RWPE2 (cell line): ENCODE data around the gene KEL.

Experiments
- ATAC-seq: fragments of 200-7000 bp; cut with Tn5 transposase; 3 replicates; pipeline ENCODE4 v1.9.1; 2021; ENCODE audit warnings: low read depth
- DNase-seq: peaks from one replicate; pipeline ENCODE4 v3.0.0-alpha.2; 2020; ENCODE audit warnings: low spot score
- H3K27ac ChIP-seq: fragments of 450-650 bp; 2 replicates; pipeline ENCODE4 v1.5.1; 2017; ENCODE audit warnings: mild to moderate bottlenecking; ENCODE audit not compliant: poor library complexity, severe bottlenecking
- H3K27me3 ChIP-seq: fragments of 250-450 bp; sonication (Bioruptor Pico); 2 replicates; pipeline ENCODE4 v1.5.1; 2021; ENCODE audit warnings: mild to moderate bottlenecking, moderate library complexity; ENCODE audit not compliant: insufficient read depth, poor library complexity, severe bottlenecking
- H3K36me3 ChIP-seq: fragments of 250-450 bp; sonication (Bioruptor Pico); 2 replicates; pipeline ENCODE4 v1.5.1; 2020; ENCODE audit warnings: low read depth, mild to moderate bottlenecking, moderate library complexity
- H3K4me1 ChIP-seq: fragments of 250-450 bp; sonication (Bioruptor Pico); 2 replicates; pipeline ENCODE4 v1.5.1; 2021; ENCODE audit warnings: mild to moderate bottlenecking, moderate library complexity; ENCODE audit not compliant: insufficient read depth, poor library complexity, severe bottlenecking
- H3K4me3 ChIP-seq: fragments of 250-450 bp; sonication (Bioruptor Pico); 2 replicates; pipeline ENCODE4 v1.5.1; 2021; ENCODE audit warnings: mild to moderate bottlenecking, moderate library complexity; ENCODE audit not compliant: severe bottlenecking
- H3K9me3 ChIP-seq: fragments of 250-450 bp; sonication (Bioruptor Pico); 2 replicates; pipeline ENCODE4 v1.5.1; 2021; ENCODE audit warnings: mild to moderate bottlenecking, moderate library complexity; ENCODE audit not compliant: severe bottlenecking
- CTCF ChIP-seq: fragments of 450-650 bp; IDR thresholded peaks from one replicate; pipeline ENCODE4 v1.5.1; 2017; ENCODE audit warnings: mild to moderate bottlenecking, moderate library complexity; ENCODE audit not compliant: poor library complexity, severe bottlenecking

The KEL gene

GRCh38 chr7:142925413-142925812, 36.8 kb downstream of the KEL start:
- no peak for TF ChIP-seq CTCF

DNA sequence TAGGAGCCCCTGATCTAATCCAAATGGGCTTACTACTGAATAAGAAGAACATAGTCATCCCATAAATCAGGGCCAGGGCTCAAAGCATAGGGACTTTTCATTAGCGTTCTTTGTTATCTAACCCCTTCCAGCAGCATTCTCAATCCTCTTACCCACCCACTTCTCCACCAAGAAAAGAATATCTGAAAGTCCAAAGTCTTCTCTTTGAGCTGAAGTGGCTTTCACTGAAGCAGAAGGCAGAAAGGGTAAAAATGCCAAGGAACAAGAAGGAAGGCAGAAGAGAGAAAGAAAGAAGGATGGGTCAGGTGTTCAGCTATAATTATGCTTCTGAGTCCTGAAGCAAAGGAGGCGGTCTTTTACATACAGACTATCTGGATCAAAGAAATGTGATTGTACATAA, 38.8 kb downstream of the KEL start:
- no peak overlapping the region for H3K4me3 ChIP-seq
- no peak for ATAC-seq

More at GRCh38 chr7:142925413-142925812, 36.8 kb downstream of the KEL start:
- H3K4me3 ChIP-seq = no peak overlapping the region
- H3K36me3 ChIP-seq = no peaks in the 10 kb centered on the region
- H3K4me1 ChIP-seq = no peaks in the 10 kb centered on the region
- H3K9me3 ChIP-seq = no peaks in the 10 kb centered on the region
- H3K27ac ChIP-seq = no peak overlapping the region
- ATAC-seq = no peak
- no peak for DNase-seq
- no peaks in the 10 kb centered on the region for H3K27me3 ChIP-seq

DNA sequence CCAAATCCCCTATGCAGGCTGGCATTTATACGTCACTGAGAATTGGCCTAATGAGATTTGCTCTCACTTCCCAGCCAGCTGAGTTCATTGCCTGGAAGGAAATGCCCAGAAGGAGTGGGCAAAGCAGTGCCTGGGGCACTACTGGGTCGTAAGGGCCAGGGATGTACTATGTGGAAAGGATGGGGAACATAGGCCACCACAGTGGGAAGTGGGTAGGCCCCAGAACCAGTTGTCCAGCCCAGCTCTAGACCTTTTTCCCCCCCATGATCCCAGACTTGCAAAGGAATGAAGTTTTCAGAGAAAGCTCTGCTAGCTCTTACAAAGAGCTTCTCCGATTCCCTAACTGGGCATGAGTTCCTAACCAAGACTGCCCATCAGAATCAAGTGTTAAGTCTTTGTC, 42.5 kb downstream of the KEL start:
- no peaks in the 10 kb centered on the region for H3K36me3 ChIP-seq
- no peak for ATAC-seq
- peaks cover 5% of the 10 kb centered on the region for H3K27me3 ChIP-seq
- no peaks in the 10 kb centered on the region for H3K4me1 ChIP-seq
- no peak for DNase-seq
- no peak overlapping the region for H3K27ac ChIP-seq
- no peaks in the 10 kb centered on the region for H3K9me3 ChIP-seq
- no peak overlapping the region for H3K4me3 ChIP-seq
- no peak for TF ChIP-seq CTCF

More for the DNA sequence above, 38.8 kb downstream of the KEL start:
- H3K36me3 ChIP-seq = no peaks in the 10 kb centered on the region
- H3K27ac ChIP-seq = no peak overlapping the region
- no peak for DNase-seq
- H3K27me3 ChIP-seq = peaks cover under 1% of the 10 kb centered on the region
- TF ChIP-seq CTCF = no peak
- no peaks in the 10 kb centered on the region for H3K9me3 ChIP-seq
- no peaks in the 10 kb centered on the region for H3K4me1 ChIP-seq

DNA sequence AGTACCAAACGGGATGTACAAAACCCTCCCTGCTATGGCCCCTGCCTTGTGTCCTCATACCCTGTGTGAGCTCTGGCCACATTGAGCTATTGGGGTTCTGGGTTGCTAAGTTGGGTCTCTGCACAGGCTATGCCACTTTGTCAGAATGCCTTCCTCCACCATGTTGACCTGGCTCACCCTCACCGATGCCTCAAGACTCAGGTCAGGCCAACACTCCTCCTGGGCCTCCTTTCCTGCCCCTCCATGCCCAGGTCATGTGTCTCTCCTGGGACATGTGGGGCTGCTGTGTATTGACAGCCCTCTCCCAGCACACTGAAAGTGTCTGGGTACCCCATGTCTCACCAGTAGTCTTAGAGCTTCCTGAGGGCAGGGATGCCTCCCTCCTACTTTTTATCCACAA, 43.3 kb downstream of the KEL start:
- no peak for DNase-seq
- Histone ChIP-seq H3K27me3 (peaks cover 5% of the 10 kb centered on the region), H3K36me3 (no peaks in the 10 kb centered on the region), H3K27ac (no peak overlapping the region), H3K4me3 (no peak overlapping the region), H3K4me1 (no peaks in the 10 kb centered on the region), H3K9me3 (no peaks in the 10 kb centered on the region)
- no peak for ATAC-seq
- TF ChIP-seq CTCF = no peak

GRCh38 chr7:142917447-142917846, 44.7 kb downstream of the KEL start:
- no peak for TF ChIP-seq CTCF
- H3K9me3 ChIP-seq = no peaks in the 10 kb centered on the region
- H3K4me3 ChIP-seq = no peak overlapping the region
- no peaks in the 10 kb centered on the region for H3K36me3 ChIP-seq
- H3K27me3 ChIP-seq = peaks cover 5% of the 10 kb centered on the region
- ATAC-seq (no peak), DNase-seq (no peak)
- no peaks in the 10 kb centered on the region for H3K4me1 ChIP-seq
- no peak overlapping the region for H3K27ac ChIP-seq
